Stimulated activated CD8-positive, alpha-beta memory T cell treated with anti-CD3 and anti-CD28 coated beads, Interleukin-15, amount 100 ng/mL, for 4 hours (primary cell): ENCODE measurements around the gene OR4E1.
"Not testable (repeated sequence)": the region's sequence is repeated elsewhere in the genome, so short reads cannot be mapped to it uniquely, and the experiment has no call there.

Source experiments
- DNase-seq, 2 donors: peaks; one replicate each; pipeline ENCODE4 v3.0.0-alpha.2; 2020; ENCODE audit warnings: low read depth in 2 of 2

The OR4E1 gene

DNA sequence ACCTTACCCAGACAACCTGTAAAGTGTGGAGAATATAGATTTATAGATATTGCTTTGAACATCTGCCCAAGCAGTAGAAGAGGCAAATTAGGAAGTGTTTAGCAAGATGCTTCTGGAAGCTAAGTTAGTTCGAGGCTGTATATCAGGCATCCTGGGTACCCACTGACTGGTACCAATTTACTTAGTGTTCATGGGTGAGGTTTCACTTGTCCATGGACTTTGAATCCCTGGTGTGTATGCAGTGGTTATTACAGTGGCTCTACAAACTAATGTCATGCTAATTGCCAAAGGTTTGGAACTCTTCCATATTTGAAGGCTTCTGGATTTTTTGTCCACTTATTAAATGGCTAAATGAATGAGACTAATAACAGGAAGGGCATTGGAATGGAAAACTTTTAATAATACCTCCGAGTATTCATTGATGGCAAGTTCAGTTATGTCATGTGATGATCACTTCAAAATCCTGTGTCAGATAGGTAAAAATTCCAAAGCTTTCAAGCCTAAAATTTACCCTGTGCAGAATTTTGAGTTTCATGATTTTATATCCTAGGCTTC lies 20.2 kb downstream of the OR4E1 start, which contains the start of gene OR4E2:
TSS of gene OR4E2 (plus strand) at position 505 of the 555 bp plus-strand sequence. CDS start 11,248 bp downstream, outside the sequence.
- no peak for DNase-seq

DNA sequence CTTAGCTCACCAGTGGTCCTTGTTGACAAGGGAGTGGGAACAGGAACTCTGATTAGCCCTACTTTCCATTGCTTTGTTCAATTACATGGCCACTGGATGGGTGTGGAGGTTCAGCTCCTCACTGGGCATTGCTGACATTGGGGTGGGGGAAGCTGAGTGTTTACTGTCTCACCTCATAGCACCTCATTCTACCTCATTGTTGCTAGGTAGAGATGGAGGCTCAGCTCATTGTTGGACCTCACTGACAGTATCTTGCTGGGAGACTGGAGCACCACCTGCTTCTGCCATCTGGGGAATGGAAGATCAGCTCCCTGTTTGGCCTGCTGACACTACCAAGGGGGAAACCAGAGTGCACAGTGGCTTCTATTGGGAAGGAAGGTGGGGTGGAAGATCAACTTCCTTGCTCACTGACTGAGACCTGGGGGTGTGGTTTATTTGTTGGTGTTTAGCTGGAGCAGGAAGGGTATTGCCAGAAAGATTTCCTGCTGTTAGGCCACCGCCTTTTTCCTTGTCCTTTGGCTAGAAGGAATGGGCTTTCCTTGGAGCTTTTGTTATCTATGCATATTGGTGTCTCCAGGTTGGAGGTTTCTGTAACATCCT lies 21.3 kb downstream of the OR4E1 start:
- no peak for DNase-seq

DNA sequence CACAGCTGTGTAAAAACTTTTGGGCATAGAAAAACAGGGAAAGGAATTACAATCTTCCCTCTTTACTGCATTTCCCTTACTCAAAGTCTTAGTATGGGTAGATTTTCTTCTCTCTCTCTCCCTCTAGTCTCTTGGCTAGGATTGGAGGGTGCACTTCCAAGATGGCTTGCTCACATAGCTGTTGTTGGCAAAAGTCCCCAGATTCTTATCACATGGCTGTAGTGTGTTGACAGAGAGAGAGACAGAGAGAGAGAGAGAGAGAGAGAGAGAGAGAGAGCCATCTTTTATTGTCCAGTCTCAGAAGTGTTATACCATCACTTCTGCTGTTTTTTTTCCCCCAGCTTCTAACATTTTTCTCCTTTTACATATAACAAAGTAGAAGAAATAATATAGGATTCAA lies 26.2 kb downstream of the OR4E1 start:
- no peak for DNase-seq

DNA sequence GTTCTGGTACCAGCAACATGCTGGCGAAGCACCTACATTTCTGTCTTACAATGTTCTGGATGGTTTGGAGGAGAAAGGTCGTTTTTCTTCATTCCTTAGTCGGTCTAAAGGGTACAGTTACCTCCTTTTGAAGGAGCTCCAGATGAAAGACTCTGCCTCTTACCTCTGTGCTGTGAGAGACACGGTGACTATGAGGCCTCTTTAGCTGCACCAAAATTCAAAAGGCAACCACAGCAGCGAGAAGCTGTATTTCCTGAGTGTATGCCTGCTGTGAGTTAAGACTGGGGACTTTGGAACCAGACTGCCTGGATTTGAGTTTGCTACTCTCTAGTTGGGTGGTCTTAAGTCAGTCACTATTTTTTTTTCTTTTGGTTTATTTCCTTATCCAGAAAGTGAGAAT lies 30.2 kb downstream of the OR4E1 start:
- no peak for DNase-seq

DNA sequence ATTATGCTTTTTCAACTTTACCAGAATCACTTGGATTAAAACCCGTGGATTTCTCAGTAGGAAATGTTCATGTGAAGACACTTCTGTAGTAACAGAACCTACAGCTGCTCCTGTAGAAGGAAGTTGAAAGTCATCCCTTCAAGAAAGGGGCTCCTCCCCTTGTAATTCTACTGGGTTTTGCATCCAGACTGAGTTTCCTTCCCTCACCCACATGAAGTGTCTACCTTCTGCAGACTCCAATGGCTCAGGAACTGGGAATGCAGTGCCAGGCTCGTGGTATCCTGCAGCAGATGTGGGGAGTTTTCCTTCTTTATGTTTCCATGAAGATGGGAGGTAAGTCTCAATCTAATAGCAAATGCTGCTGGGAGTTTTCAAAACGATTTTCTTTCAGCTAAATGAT lies 30.9 kb downstream of the OR4E1 start:
- no peak for DNase-seq

DNA sequence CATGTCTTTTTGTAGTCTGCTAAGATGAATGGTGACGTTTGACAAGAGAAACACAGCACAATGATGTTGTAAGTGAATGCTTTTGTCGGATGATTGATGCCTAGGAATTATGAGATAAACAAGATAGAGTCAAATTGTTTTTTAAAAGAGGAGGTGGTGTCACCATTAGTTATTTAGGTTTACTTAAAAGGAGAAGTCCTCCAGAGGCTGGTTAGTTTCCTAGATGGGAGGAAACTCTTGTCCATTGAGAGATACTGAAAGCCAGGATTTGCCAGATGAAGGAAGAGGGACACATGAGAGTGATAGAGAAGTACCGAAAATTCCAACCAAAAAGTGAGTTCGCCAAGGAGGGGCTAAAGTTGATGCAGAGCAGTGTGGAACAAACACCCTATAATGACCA lies 38.8 kb downstream of the OR4E1 start, which contains the start of gene OR10G2:
TSS of gene OR10G2 (minus strand) at position 101 of the 400 bp plus-strand sequence. CDS start at position 3, 98 bp downstream.
- DNase-seq = no peak

DNA sequence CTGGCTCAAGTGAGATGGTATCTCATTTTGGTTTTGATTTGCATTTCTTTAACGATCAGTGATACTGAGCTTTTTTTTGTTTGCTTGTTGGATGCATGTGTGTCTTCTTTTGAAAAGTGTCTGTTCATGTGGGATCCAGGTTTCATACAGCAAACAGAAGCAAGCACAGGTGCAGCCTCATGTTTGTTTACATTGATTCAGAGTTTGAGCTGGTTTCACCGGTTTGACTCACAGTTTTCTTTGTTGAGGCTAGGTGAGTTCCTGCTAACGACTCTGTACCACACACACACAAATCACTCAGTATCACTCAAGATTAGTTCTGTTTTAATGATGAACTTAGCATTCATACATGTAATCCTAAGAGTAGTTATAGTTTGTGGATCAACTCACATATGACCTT lies 42.5 kb downstream of the OR4E1 start:
- DNase-seq = no peak

DNA sequence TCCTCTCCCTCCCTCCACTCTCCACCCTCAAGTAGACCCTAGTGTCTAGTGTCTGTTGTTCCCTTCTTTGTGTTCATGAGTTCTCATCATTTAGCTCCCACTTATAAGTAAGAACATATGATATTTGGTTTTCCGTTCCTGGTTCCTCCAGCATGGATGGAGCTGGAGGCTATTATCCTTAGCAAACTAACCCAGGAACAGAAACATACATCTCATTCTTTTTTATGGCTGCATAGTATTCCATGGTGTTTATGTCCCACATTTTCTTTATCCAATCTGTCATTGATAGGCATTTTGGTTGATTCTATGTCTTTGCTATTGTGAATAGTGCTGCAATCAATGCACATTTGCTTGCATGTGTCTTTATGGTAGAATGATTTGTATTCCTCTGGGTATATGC lies 43.1 kb downstream of the OR4E1 start:
- DNase-seq = not testable (repeated sequence)

DNA sequence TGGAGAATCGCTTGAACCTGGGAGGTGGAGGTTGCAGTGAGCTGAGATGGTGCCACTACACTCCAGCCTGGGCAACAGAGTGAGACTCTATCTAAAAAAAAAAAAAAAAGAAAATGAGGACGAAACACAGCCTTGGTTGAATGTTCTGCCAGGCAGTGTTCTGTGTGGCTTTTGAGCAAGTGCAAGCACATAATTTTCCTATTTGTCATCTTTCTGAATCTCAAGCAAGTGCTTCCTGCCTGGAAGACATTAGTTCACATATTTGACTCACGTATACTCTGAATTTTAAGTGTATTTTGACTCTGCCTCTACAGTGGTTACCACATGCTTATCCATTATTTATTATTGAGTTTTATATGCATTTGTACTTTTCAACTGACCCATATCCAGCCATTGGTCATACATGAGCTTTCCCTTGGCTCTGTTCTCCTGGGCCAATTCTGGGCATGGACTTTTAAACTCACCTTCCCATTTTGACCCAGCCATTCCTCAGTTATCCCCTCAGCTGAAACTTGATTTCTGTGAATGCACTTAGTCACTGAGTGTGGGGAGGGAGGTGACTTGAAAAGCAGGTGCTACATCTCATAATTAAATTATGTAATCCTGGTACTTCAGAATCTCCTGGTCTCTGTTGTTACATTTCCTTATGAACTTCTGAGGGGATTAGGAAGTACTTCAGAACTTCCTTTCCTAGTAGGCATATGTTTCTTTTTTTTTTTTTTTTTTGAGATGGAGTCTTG lies 47.0 kb downstream of the OR4E1 start:
- no peak for DNase-seq
